GM12801 (cell line): ENCODE results near the gene PTPRD.

Source experiments
- CTCF ChIP-seq: IDR thresholded peaks from one replicate; pipeline ENCODE4 v1.5.1; 2011; ENCODE audit warnings: control low read depth; ENCODE audit not compliant: insufficient read length; ENCODE audit errors: extremely low read depth

Gene PTPRD

GRCh38 chr9:8895861-8896224 is 1717.0 kb downstream of the PTPRD start:
- no peak for TF ChIP-seq CTCF

GRCh38 chr9:8895106-8895860 is 1717.5 kb downstream of the PTPRD start:
- no peak for TF ChIP-seq CTCF

- no peak for TF ChIP-seq CTCF
These were observed 1722.1 kb downstream of the PTPRD start for GRCh38 chr9:8890695-8891094.

GRCh38 chr9:8889100-8889499 is 1723.7 kb downstream of the PTPRD start:
- no peak for TF ChIP-seq CTCF

DNA sequence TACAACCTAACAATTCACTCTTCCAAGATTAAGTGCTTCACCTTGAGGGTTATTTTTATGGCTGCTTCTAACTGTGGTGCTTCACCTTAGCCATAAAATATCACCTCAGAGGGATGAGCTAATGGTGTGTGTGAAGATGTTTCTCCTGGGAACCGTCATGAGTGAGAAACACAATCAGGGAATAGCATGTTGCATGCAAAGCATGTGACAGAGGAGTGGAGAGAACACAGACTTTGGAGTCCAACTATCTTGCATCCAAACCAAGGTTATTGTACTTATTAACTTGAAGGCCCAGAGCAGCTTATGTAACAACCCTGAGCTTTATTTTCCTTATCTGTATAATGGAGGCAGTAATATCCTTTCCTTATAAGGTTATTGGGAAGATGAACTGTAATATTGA is 1724.2 kb downstream of the PTPRD start:
- no peak for TF ChIP-seq CTCF

DNA sequence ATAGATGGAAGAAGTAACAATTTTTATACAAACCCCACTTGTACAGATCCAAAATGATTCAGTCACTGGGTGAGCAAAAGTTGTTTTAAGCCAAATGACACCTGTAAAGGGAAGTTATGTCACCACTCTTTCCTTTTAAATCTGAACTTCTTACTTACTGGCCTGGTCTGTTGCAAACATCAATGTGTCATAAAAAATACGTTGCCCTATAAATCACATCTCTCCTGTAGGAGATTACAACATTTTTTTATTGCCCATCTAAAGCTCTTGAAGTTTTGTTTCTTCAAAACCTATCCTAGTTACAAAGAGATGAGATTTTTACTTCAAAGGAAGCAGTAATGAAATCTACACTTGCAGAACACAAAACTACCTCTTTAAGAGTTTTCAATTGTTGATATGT is 1725.4 kb downstream of the PTPRD start:
- no peak for TF ChIP-seq CTCF

DNA sequence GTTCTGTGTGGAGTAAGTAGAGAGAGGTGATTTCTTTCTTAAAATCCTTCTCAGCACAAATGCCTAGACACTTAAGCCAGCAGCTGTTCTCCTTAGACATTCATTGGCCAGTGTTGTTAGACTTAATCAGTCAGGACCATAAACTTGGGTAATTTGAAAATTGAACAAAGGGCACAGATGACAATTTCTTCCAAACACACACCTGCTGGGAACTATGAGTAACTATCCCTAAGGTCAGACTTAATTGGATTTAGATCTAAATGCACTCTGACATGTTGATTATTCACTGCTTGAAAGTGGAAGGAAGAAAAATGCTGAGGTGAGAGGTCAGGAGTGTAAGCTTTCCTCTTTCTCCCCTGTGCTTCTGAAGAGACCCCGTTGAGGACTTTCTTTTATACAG is 1729.5 kb downstream of the PTPRD start:
- TF ChIP-seq CTCF: no peak
